OCI-LY1 (cell line): ENCODE results near the gene CYTH3.

ENCODE experiments used
- H2AFZ ChIP-seq: fragments of 200-600 bp; sonication (generic), shearing (Covaris generic); 2 replicates; pipeline ENCODE4 v1.6.0; 2014; ENCODE audit warnings: antibody characterized with exemption, mild to moderate bottlenecking, low read length
- H3F3A ChIP-seq: fragments of 200-600 bp; sonication (generic), shearing (Covaris generic); 2 replicates; pipeline ENCODE4 v1.6.0; 2014; ENCODE audit warnings: mild to moderate bottlenecking, antibody characterized with exemption, low read length, moderate library complexity; ENCODE audit not compliant: insufficient read depth
- H3K27ac ChIP-seq: fragments of 200-600 bp; sonication (generic); 2 replicates; pipeline ENCODE4 v1.5.1; 2014; ENCODE audit warnings: low read length, mixed run types, mild to moderate bottlenecking, low read depth; ENCODE audit not compliant: poor library complexity, severe bottlenecking
- H3K27me3 ChIP-seq: fragments of 200-600 bp; sonication (generic); 2 replicates; pipeline ENCODE4 v1.6.0; 2014; ENCODE audit warnings: antibody characterized with exemption, mild to moderate bottlenecking, low read length, moderate library complexity; ENCODE audit not compliant: insufficient read depth
- H3K36me3 ChIP-seq: fragments of 200-600 bp; sonication (generic); 2 replicates; pipeline ENCODE4 v1.6.1; 2014; ENCODE audit warnings: mild to moderate bottlenecking, antibody characterized with exemption, low read length, moderate library complexity, mixed read lengths; ENCODE audit not compliant: insufficient read depth
- H3K4me1 ChIP-seq: fragments of 200-600 bp; sonication (generic); 2 replicates; pipeline ENCODE4 v1.5.1; 2014; ENCODE audit warnings: mild to moderate bottlenecking, low read length, moderate library complexity; ENCODE audit not compliant: insufficient read depth, severe bottlenecking
- H3K4me2 ChIP-seq: fragments of 200-600 bp; sonication (generic), shearing (Covaris generic); 2 replicates; pipeline ENCODE4 v1.6.1; 2014; ENCODE audit warnings: low read length
- H3K4me3 ChIP-seq: fragments of 200-600 bp; sonication (generic); 2 replicates; pipeline ENCODE4 v1.5.1; 2014; ENCODE audit warnings: low read length, low read depth, mild to moderate bottlenecking, mixed read lengths; ENCODE audit not compliant: poor library complexity, severe bottlenecking
- H3K79me2 ChIP-seq: fragments of 200-600 bp; shearing (Covaris generic); 2 replicates; pipeline ENCODE4 v1.6.1; 2016; ENCODE audit warnings: mixed run types, low read length, mixed read lengths; ENCODE audit not compliant: insufficient read depth
- H3K9ac ChIP-seq: fragments of 200-600 bp; sonication (generic), shearing (Covaris generic); 2 replicates; pipeline ENCODE4 v1.6.1; 2014; ENCODE audit warnings: mild to moderate bottlenecking, low read length, mixed read lengths
- H3K9me2 ChIP-seq: fragments of 200-600 bp; sonication (generic), shearing (Covaris generic); 2 replicates; pipeline ENCODE4 v1.6.1; 2014; ENCODE audit warnings: low read depth, mild to moderate bottlenecking, low read length, mixed read lengths
- H3K9me3 ChIP-seq: fragments of 200-600 bp; shearing (Covaris generic); 2 replicates; pipeline ENCODE4 v1.6.1; 2014; ENCODE audit warnings: low read length, mixed read lengths
- H4K20me1 ChIP-seq: fragments of 200-600 bp; sonication (generic), shearing (Covaris generic); 2 replicates; pipeline ENCODE4 v1.6.0; 2016; ENCODE audit warnings: mild to moderate bottlenecking, low read length; ENCODE audit not compliant: insufficient read depth
- TF ChIP-seq, protein P1 (sequence below): fragments of 200-600 bp; sonication (generic), shearing (Covaris generic); IDR thresholded peaks from 2 replicates; pipeline ENCODE4 v1.5.1; 2017; ENCODE audit warnings: mild to moderate bottlenecking, antibody characterized with exemption, low read length, moderate library complexity, mixed read lengths

The CYTH3 gene

GRCh38 chr7:6116211-6116610 is 156.2 kb downstream of the CYTH3 start:
- no peak overlapping the region for H2AFZ ChIP-seq
- H3K4me2 ChIP-seq: no peak overlapping the region
- H3K36me3 ChIP-seq: peaks cover 80% of the 10 kb centered on the region
- H3K4me3 ChIP-seq: no peak overlapping the region
- H3K79me2 ChIP-seq: no peaks in the 10 kb centered on the region
- H4K20me1 ChIP-seq: no peaks in the 10 kb centered on the region
- H3K9ac ChIP-seq: no peak overlapping the region
- no peaks in the 10 kb centered on the region for H3F3A ChIP-seq
- H3K27ac ChIP-seq: no peak overlapping the region
- TF ChIP-seq, protein P1, sequence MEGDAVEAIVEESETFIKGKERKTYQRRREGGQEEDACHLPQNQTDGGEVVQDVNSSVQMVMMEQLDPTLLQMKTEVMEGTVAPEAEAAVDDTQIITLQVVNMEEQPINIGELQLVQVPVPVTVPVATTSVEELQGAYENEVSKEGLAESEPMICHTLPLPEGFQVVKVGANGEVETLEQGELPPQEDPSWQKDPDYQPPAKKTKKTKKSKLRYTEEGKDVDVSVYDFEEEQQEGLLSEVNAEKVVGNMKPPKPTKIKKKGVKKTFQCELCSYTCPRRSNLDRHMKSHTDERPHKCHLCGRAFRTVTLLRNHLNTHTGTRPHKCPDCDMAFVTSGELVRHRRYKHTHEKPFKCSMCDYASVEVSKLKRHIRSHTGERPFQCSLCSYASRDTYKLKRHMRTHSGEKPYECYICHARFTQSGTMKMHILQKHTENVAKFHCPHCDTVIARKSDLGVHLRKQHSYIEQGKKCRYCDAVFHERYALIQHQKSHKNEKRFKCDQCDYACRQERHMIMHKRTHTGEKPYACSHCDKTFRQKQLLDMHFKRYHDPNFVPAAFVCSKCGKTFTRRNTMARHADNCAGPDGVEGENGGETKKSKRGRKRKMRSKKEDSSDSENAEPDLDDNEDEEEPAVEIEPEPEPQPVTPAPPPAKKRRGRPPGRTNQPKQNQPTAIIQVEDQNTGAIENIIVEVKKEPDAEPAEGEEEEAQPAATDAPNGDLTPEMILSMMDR: no peak
- H3K9me2 ChIP-seq: no peaks in the 10 kb centered on the region
- peaks cover 5% of the 10 kb centered on the region; the same call in 1 of the 2 replicates for H3K9me3 ChIP-seq
- H3K4me1 ChIP-seq: no peaks in the 10 kb centered on the region
- H3K27me3 ChIP-seq: no peaks in the 10 kb centered on the region
